Lower leg skin (tissue), 4 donors: ENCODE results near the gene ZNF805. TPM values are rescaled to one million over a fixed set of nuclear protein-coding genes. Genes with fewer than 3 reads are reported as not detected.
"Not testable (repeated sequence)": the region's sequence is repeated elsewhere in the genome, so short reads cannot be mapped to it uniquely, and the experiment has no call there.

Experiments
- DNase-seq, 2 donors: peaks; one replicate each; pipeline ENCODE4 v3.0.0-alpha.2; 2019; ENCODE audit warnings: low spot score in 2 of 2
- H3K4me3 ChIP-seq: fragments of 200-600 bp; sonication (generic); 2 replicates; pipeline ENCODE4 v1.5.1; 2017; ENCODE audit warnings: mild to moderate bottlenecking, low read depth; ENCODE audit not compliant: poor library complexity, severe bottlenecking
- CTCF ChIP-seq, 3 donors: fragments of 450-650 bp; IDR thresholded peaks; one replicate each; pipeline ENCODE4 v1.5.1; 2016; ENCODE audit warnings: antibody characterized with exemption in 3 of 3, mild to moderate bottlenecking in 3 of 3, moderate library complexity in 2 of 3
- POLR2A ChIP-seq, 2 donors: fragments of 450-650 bp; IDR thresholded peaks; one replicate each; pipeline ENCODE4 v1.6.1; 2016 to 2017; ENCODE audit warnings: antibody characterized with exemption in 2 of 2, mild to moderate bottlenecking in 1 of 2, moderate library complexity in 1 of 2
- WGBS, 2 donors: methylation state at CpG; one replicate each; pipeline ENCODE4 v1.1.5; 2018; 5-methylcytosine and 5-hydroxymethylcytosine counted together
- intact Hi-C: fragments of 100-400 bp; cut with DNase I; formaldehyde crosslinking; loops from one replicate; pipeline ENCODE4 v1.15.0; 2023; ENCODE audit warnings: low total_unique reads
- total RNA-seq, 4 donors: library from RNA; depleted of rRNA; stranded (reverse); fragments of >200 nt; gene quantifications; one replicate each; pipeline ENCODE4 v1.1.0, GENCODE V29; 2016

ZNF805 gene
- total RNA-seq, 4 donors from 2014 or later = 18.1 to 23.0 (median 20.3) TPM

DNA sequence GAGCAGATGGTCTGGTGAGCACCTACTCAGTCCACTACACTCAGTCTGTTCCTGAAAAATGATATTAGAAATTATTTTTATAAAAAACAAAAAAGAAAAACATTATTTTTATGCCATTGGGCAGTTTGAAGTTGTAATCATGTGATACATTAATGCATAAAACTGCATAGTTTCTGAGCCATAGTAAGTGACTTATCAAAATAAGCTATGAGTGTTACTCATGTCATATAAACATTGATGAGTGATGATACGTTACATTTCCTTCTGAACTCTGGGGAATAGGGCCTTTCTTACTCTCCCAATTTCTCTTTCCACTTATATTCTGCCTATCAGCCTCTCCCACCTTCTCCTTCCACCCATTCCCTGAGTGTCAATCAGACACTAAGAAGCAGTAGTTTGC is 8.9 kb downstream of the ZNF805 start:
- no peak overlapping the region for H3K4me3 ChIP-seq
- DNase-seq = no peak
- intact Hi-C loops = no loop called here
- WGBS, 2 donors = 86 to 91% methylated on average over 1 of the region's 1 CpG
- TF ChIP-seq POLR2A (IDR thresholded peaks at IDR 0.05) = no peak
- TF ChIP-seq CTCF (IDR thresholded peaks at IDR 0.05) = no peak

GRCh38 chr19:57253767-57254166 is 13.3 kb downstream of the ZNF805 start:
- H3K4me3 ChIP-seq, intact Hi-C loops, DNase-seq: not testable (repeated sequence)
- WGBS, 2 donors = 93 to 95% methylated on average over 11 of the region's 11 CpGs

DNA sequence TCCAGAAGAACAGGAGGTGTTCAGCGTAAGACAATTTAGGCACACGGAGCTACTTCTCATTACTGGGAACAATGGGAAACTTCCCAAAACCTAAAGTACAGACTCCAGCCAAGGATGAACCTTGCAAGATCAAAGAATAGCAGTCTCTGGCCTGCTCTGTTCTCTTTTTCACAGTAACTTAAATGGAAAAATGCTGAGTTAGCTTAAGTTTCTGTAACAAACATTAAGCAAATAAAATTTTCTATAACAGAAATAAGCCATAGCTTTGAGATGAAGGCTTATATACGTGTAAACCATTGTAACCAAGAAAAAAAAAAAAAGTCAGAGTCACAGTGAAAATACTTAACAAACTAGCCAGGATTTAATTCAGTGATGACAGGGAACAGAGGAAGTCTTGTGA is 21.6 kb downstream of the ZNF805 start:
- H3K4me3 ChIP-seq = no peak overlapping the region
- DNase-seq = no peak
- 89 to 95% methylated on average over 3 of the region's 3 CpGs for WGBS, 2 donors
- intact Hi-C loops = no loop called here
- TF ChIP-seq CTCF (IDR thresholded peaks at IDR 0.05) = no peak

DNA sequence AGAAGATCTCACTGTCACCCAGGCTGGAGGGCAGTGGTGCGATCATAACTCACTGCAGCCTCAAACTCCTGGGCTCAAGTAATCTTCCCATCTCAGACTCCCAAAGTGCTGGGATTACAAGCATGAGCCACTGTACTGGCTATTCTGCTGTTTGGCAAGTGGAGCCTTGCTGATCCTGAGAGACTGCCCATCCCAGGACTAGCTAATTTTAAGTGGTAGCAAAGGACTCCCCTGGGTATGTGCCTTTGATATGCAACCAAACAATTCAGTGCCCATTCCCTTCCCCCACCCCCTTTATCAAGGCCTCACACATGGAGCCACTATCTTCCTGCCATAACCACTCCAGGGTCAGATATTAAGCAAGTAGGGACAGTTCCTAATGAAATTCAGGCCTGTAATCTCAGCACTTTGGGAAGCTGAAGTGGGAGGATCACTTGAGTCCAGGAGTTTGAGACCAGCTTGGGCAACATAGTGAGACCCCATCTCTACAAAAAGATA is 22.9 kb downstream of the ZNF805 start:
- TF ChIP-seq CTCF (IDR thresholded peaks at IDR 0.05) (no peak), POLR2A (IDR thresholded peaks at IDR 0.05) (no peak)
- 100% methylated on average over 1 of the region's 1 CpG for WGBS, 2 donors
- intact Hi-C loops = no loop called here
- H3K4me3 ChIP-seq = no peak overlapping the region
- no peak for DNase-seq

GRCh38 chr19:57267291-57267690 is 26.9 kb downstream of the ZNF805 start:
- H3K4me3 ChIP-seq = no peak overlapping the region
- intact Hi-C loops = no loop called here
- TF ChIP-seq CTCF (IDR thresholded peaks at IDR 0.05) (no peak), POLR2A (IDR thresholded peaks at IDR 0.05) (no peak)
- 83 to 91% methylated on average over 3 of the region's 3 CpGs for WGBS, 2 donors
- no peak for DNase-seq

DNA sequence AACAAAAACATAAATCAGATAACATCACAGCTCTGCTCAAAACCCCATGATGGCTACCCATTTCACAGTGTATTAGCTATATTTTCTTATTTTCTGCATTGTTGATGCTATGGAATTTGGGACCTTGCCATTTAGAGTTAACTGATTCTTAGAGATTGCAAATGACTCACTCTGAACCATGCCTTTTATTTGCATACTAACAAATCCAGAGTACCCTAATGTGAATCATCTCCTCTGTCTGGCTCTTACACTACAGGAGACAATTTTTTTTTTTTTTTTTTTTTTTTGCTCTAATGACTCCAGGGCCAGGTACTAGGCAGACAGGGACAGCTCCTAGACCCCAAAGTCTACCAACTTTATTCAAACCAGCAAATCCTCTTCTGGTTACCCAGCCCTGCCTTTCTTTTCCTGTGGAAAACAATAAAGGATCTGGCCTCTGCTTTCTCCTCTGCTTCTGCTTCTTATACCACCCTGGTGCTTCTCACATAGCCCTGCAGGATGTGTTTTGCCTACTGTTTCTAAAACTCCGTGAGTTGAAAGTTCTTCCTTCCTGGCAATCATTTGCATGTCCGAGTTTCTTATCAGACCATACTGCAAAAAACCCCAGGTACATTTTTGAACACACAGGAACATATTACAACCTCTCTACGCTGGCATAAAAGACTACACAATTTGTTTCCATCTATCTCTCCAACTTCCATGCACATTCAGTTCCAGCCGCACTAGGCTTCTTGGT is 29.3 kb downstream of the ZNF805 start:
- intact Hi-C loops = no loop called here
- no peak overlapping the region for H3K4me3 ChIP-seq
- TF ChIP-seq POLR2A (IDR thresholded peaks at IDR 0.05) (no peak), CTCF (IDR thresholded peaks at IDR 0.05) (no peak)
- WGBS, 2 donors = 84 to 88% methylated on average over 4 of the region's 4 CpGs
- DNase-seq = no peak
